GM10248 (cell line): ENCODE data around the gene HACL1.

Source experiments
- CTCF ChIA-PET: fragments of 300-600 bp; sonication (Branson Sonifier 250); formaldehyde crosslinking; extraction: SDS; loops from one replicate; lab custom pipeline; 2021; ENCODE audit warnings: antibody characterized with exemption; lab: Yijun Ruan, JAX
- POLR2A ChIA-PET: fragments of 350-650 bp; sonication (Branson Sonifier 250); formaldehyde crosslinking; extraction: SDS; loops from one replicate; lab custom pipeline; 2020; ENCODE audit warnings: antibody characterized with exemption; lab: Yijun Ruan, JAX
- DNase-seq: peaks from one replicate; pipeline ENCODE4 v3.0.0; 2012; ENCODE audit errors: extremely low spot score
- TF ChIP-seq, protein P1 (sequence below): IDR thresholded peaks from 2 replicates; pipeline ENCODE4 v1.5.1; 2012; ENCODE audit warnings: mild to moderate bottlenecking, low read depth; ENCODE audit errors: extremely low read depth, missing control alignments, control extremely low read depth

Gene HACL1

GRCh38 chr3:15525790-15526189 lies 75.6 kb downstream of the HACL1 start:
- DNase-seq: no peak
- TF ChIP-seq, protein P1, sequence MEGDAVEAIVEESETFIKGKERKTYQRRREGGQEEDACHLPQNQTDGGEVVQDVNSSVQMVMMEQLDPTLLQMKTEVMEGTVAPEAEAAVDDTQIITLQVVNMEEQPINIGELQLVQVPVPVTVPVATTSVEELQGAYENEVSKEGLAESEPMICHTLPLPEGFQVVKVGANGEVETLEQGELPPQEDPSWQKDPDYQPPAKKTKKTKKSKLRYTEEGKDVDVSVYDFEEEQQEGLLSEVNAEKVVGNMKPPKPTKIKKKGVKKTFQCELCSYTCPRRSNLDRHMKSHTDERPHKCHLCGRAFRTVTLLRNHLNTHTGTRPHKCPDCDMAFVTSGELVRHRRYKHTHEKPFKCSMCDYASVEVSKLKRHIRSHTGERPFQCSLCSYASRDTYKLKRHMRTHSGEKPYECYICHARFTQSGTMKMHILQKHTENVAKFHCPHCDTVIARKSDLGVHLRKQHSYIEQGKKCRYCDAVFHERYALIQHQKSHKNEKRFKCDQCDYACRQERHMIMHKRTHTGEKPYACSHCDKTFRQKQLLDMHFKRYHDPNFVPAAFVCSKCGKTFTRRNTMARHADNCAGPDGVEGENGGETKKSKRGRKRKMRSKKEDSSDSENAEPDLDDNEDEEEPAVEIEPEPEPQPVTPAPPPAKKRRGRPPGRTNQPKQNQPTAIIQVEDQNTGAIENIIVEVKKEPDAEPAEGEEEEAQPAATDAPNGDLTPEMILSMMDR: no peak
- POLR2A ChIA-PET: no interaction called here
- CTCF ChIA-PET: interaction anchor here (0.9 to 4.4 kb wide), 6 partner anchors 10 to 105 kb away, joined by 3 to 23 read pairs (median 4); no protein-coding TSS in a partner anchor

- POLR2A ChIA-PET: no interaction called here
- TF ChIP-seq, protein P1: no peak
- CTCF ChIA-PET: interaction anchor here (1.2 to 1.3 kb wide), 3 partner anchors 9 to 321 kb away, joined by 3 to 5 read pairs (median 4); no protein-coding TSS in a partner anchor
- no peak for DNase-seq
Observed at GRCh38 chr3:15523660-15524417, 77.5 kb downstream of the HACL1 start.

DNA sequence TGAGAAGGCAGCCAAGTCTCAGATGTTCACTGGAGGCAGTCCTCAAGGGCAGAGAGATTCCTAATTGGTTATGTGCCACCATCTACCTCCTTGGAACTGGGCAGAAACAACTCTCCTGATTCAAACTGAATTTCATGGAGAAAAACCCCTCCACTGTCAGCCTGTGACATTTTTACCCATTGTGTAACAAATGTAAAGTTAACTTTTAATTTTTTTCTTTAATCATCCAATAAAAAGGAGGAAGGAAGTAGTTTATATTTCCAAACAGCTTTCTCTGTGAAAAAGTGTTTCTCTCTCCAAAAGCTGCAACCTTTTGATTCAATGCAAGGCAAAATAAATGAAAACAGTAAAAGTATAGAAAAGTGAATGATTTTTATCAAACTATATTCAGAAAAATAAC lies 79.4 kb downstream of the HACL1 start:
- CTCF ChIA-PET: interaction anchor here (1.4 to 2.7 kb wide), 2 partner anchors 13 to 27 kb away, joined by 3 to 9 read pairs; no protein-coding TSS in a partner anchor
- TF ChIP-seq, protein P1: no peak
- no peak for DNase-seq
- POLR2A ChIA-PET: no interaction called here

DNA sequence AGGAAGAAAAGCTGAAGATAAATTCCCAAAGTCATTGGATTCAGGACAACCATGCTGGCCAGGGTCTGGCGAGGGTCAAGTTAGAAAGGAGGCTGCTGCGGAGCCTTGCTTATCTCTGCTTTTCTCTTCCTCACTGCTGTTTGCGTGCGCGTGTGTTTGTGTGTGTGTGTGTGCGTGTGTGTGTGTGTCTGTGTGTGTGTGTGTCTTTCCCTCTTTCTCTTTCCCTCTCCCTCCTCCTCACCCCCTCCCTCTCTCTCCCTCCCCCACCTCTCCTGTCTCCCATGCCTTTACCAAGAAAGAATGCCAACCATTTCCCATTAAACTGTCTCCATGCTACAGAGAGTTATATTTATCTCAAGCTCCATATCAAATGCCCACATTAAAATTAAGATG lies 79.8 kb downstream of the HACL1 start, which contains the start of gene COLQ:
COLQ (minus strand) TSS at position 134 of the 393 bp plus-strand sequence; CDS start at position 53, 81 bp downstream.
- POLR2A ChIA-PET: no interaction called here
- CTCF ChIA-PET: interaction anchor here (1.4 to 2.7 kb wide), 2 partner anchors 14 to 27 kb away, joined by 3 to 9 read pairs; no protein-coding TSS in a partner anchor
- DNase-seq: no peak
- TF ChIP-seq, protein P1: no peak

GRCh38 chr3:15520804-15521572 lies 80.4 kb downstream of the HACL1 start:
- TF ChIP-seq, protein P1: no peak
- no peak for DNase-seq
- POLR2A ChIA-PET: no interaction called here
- CTCF ChIA-PET: interaction anchor here (1.4 to 2.7 kb wide), 3 partner anchors 14 to 36 kb away, joined by 3 to 9 read pairs (median 5); no protein-coding TSS in a partner anchor

- CTCF ChIA-PET: interaction anchor here (0.7 to 2.7 kb wide), 3 partner anchors 8 to 36 kb away, joined by 3 to 9 read pairs (median 5); no protein-coding TSS in a partner anchor
- TF ChIP-seq, protein P1: no peak
- DNase-seq: no peak
- POLR2A ChIA-PET: no interaction called here
Observed at GRCh38 chr3:15520185-15520584, 81.2 kb downstream of the HACL1 start.
